Lower leg skin (tissue), 4 donors: ENCODE measurements around the gene ADAMTS14. TPM values are rescaled to one million over a fixed set of nuclear protein-coding genes. Genes with fewer than 3 reads are reported as not detected.
"Not testable (repeated sequence)": the region's sequence is repeated elsewhere in the genome, so short reads cannot be mapped to it uniquely, and the experiment has no call there.

Experiments used
- DNase-seq, 2 donors: peaks; one replicate each; pipeline ENCODE4 v3.0.0-alpha.2; 2019; ENCODE audit warnings: low spot score in 2 of 2
- H3K4me3 ChIP-seq: fragments of 200-600 bp; sonication (generic); 2 replicates; pipeline ENCODE4 v1.5.1; 2017; ENCODE audit warnings: mild to moderate bottlenecking, low read depth; ENCODE audit not compliant: poor library complexity, severe bottlenecking
- CTCF ChIP-seq, 3 donors: fragments of 450-650 bp; IDR thresholded peaks; one replicate each; pipeline ENCODE4 v1.5.1; 2016; ENCODE audit warnings: antibody characterized with exemption in 3 of 3, mild to moderate bottlenecking in 3 of 3, moderate library complexity in 2 of 3
- POLR2A ChIP-seq, 2 donors: fragments of 450-650 bp; IDR thresholded peaks; one replicate each; pipeline ENCODE4 v1.6.1; 2016 to 2017; ENCODE audit warnings: antibody characterized with exemption in 2 of 2, mild to moderate bottlenecking in 1 of 2, moderate library complexity in 1 of 2
- WGBS, 2 donors: methylation state at CpG; one replicate each; pipeline ENCODE4 v1.1.5; 2018; 5-methylcytosine and 5-hydroxymethylcytosine counted together
- intact Hi-C: fragments of 100-400 bp; cut with DNase I; formaldehyde crosslinking; loops from one replicate; pipeline ENCODE4 v1.15.0; 2023; ENCODE audit warnings: low total_unique reads
- total RNA-seq, 4 donors: library from RNA; depleted of rRNA; stranded (reverse); fragments of >200 nt; gene quantifications; one replicate each; pipeline ENCODE4 v1.1.0, GENCODE V29; 2016

The ADAMTS14 gene
- total RNA-seq, 4 donors from 2014 or later = 0.22 to 1.0 (median 0.34) TPM; not detected in 1

- intact Hi-C loops = loop anchor here (5.0 kb wide), 1 partner anchor 215 kb away; no protein-coding TSS in a partner anchor
- DNase-seq = no peak
Observed at GRCh38 chr10:70762441-70763175, 90.3 kb downstream of the ADAMTS14 start.

GRCh38 chr10:70763567-70763966 is 91.3 kb downstream of the ADAMTS14 start:
- WGBS, 2 donors = 73 to 87% methylated on average over 3 of the region's 3 CpGs
- no peak for TF ChIP-seq CTCF (IDR thresholded peaks at IDR 0.05)
- DNase-seq = no peak
- intact Hi-C loops = loop anchor here (5.0 kb wide), 1 partner anchor 216 kb away; no protein-coding TSS in a partner anchor
- no peak overlapping the region for H3K4me3 ChIP-seq

More at GRCh38 chr10:70762441-70763175, 90.3 kb downstream of the ADAMTS14 start:
- 86 to 91% methylated on average over 7 of the region's 7 CpGs for WGBS, 2 donors
- TF ChIP-seq POLR2A (IDR thresholded peaks at IDR 0.05) (no peak), CTCF (IDR thresholded peaks at IDR 0.05) (no peak)
- H3K4me3 ChIP-seq = no peak overlapping the region

- intact Hi-C loops = no loop called here
Observed at GRCh38 chr10:70765794-70766594, 93.7 kb downstream of the ADAMTS14 start.

GRCh38 chr10:70768026-70768685 is 95.8 kb downstream of the ADAMTS14 start:
- H3K4me3 ChIP-seq, intact Hi-C loops: not testable (repeated sequence)
- peak in 1 of 2 donors; percentile 70 for DNase-seq
- 75 to 81% methylated on average over 6 of the region's 6 CpGs for WGBS, 2 donors

More at GRCh38 chr10:70765794-70766594, 93.7 kb downstream of the ADAMTS14 start:
- peak in 1 of 2 donors; percentile 37 for DNase-seq
- WGBS, 2 donors = 93 to 95% methylated on average over 8 of the region's 8 CpGs
- TF ChIP-seq POLR2A (IDR thresholded peaks at IDR 0.05) (no peak), CTCF (IDR thresholded peaks at IDR 0.05) (no peak)
- H3K4me3 ChIP-seq = no peak overlapping the region

GRCh38 chr10:70769121-70769520 is 96.8 kb downstream of the ADAMTS14 start:
- DNase-seq = peak in 1 of 2 donors; percentile 53
- H3K4me3 ChIP-seq = no peak overlapping the region
- intact Hi-C loops = no loop called here
- 64 to 85% methylated on average over 4 of the region's 4 CpGs for WGBS, 2 donors
- TF ChIP-seq POLR2A (IDR thresholded peaks at IDR 0.05) = no peak
- no peak for TF ChIP-seq CTCF (IDR thresholded peaks at IDR 0.05)

- no peak overlapping the region for H3K4me3 ChIP-seq
- no peak for DNase-seq
- TF ChIP-seq POLR2A (IDR thresholded peaks at IDR 0.05) (no peak), CTCF (IDR thresholded peaks at IDR 0.05) (no peak)
- WGBS, 2 donors = 88 to 92% methylated on average over 2 of the region's 2 CpGs
- intact Hi-C loops = no loop called here
Observed at GRCh38 chr10:70770001-70770400, 97.7 kb downstream of the ADAMTS14 start.

- WGBS, 2 donors = 97 to 98% methylated on average over 7 of the region's 7 CpGs
- intact Hi-C loops, H3K4me3 ChIP-seq: not testable (repeated sequence)
- peak in 1 of 2 donors; percentile 61 for DNase-seq
Observed at GRCh38 chr10:70770516-70770915, 98.2 kb downstream of the ADAMTS14 start.
